DND-41 (cell line): Measurements from ENCODE around the gene RAB6A.
"Not testable (repeated sequence)": the region's sequence is repeated elsewhere in the genome, so short reads cannot be mapped to it uniquely, and the experiment has no call there.

Experiments
- ATAC-seq: fragments of 200-7000 bp; cut with Tn5 transposase; 3 replicates; pipeline ENCODE4 v1.9.1; 2021; ENCODE audit warnings: low read depth; ENCODE audit not compliant: insufficient read depth
- DNase-seq: peaks from one replicate; pipeline ENCODE4 v3.0.0-alpha.2; 2020
- H2AFZ ChIP-seq: 2 replicates; pipeline ENCODE4 v1.6.0; 2012; ENCODE audit warnings: low read depth, low read length
- H3K27ac ChIP-seq: 2 replicates; pipeline ENCODE4 v1.5.1; 2012; ENCODE audit warnings: low read length, inconsistent platforms
- H3K27me3 ChIP-seq: fragments of 200-600 bp; sonication (generic); 2 replicates; pipeline ENCODE4 v1.6.0; 2012; ENCODE audit warnings: low read length, mild to moderate bottlenecking, inconsistent platforms; ENCODE audit not compliant: insufficient read depth, poor library complexity
- H3K36me3 ChIP-seq: 2 replicates; pipeline ENCODE4 v1.5.1; 2012; ENCODE audit warnings: low read length, inconsistent platforms; ENCODE audit not compliant: insufficient read depth
- H3K4me1 ChIP-seq: 2 replicates; pipeline ENCODE4 v1.5.1; 2012; ENCODE audit warnings: mild to moderate bottlenecking, low read length; ENCODE audit not compliant: insufficient read depth
- H3K4me2 ChIP-seq: 2 replicates; pipeline ENCODE4 v1.6.0; 2012; ENCODE audit warnings: mild to moderate bottlenecking, moderate library complexity, low read length, inconsistent platforms; ENCODE audit not compliant: insufficient read depth
- H3K4me3 ChIP-seq, 2 experiments: fragments of 200-600 bp in 1 of 2; shearing (Covaris generic) in 1 of 2; 2 replicates each; pipeline ENCODE4 v1.5.1; 2012 to 2016; ENCODE audit warnings: inconsistent platforms in 2 of 2, low read length in 2 of 2, mild to moderate bottlenecking in 2 of 2, low read depth in 1 of 2, moderate library complexity in 1 of 2
- H3K79me2 ChIP-seq: 2 replicates; pipeline ENCODE4 v1.6.0; 2012; ENCODE audit warnings: low read length, inconsistent platforms; ENCODE audit not compliant: insufficient read depth
- H3K9ac ChIP-seq: 2 replicates; pipeline ENCODE4 v1.6.0; 2012; ENCODE audit warnings: low read depth, mild to moderate bottlenecking, inconsistent platforms, low read length, moderate library complexity
- H3K9me3 ChIP-seq: 2 replicates; pipeline ENCODE4 v1.5.1; 2012; ENCODE audit warnings: low read length, moderate library complexity, mild to moderate bottlenecking, inconsistent platforms; ENCODE audit not compliant: insufficient read depth, severe bottlenecking
- H4K20me1 ChIP-seq: 2 replicates; pipeline ENCODE4 v1.6.0; 2012; ENCODE audit warnings: low read length; ENCODE audit not compliant: insufficient read depth
- EZH2 ChIP-seq: IDR thresholded peaks from 3 replicates; pipeline ENCODE4 v1.6.1; 2012; ENCODE audit warnings: borderline replicate concordance, low read depth, mild to moderate bottlenecking, moderate library complexity, low read length, inconsistent platforms; ENCODE audit not compliant: severe bottlenecking
- TF ChIP-seq, protein P1 (sequence below): IDR thresholded peaks from 2 replicates; pipeline ENCODE4 v1.5.1; 2012; ENCODE audit warnings: borderline replicate concordance, low read length, moderate library complexity, mild to moderate bottlenecking; ENCODE audit not compliant: poor library complexity, severe bottlenecking; ENCODE audit errors: extremely low read depth

The RAB6A gene

DNA sequence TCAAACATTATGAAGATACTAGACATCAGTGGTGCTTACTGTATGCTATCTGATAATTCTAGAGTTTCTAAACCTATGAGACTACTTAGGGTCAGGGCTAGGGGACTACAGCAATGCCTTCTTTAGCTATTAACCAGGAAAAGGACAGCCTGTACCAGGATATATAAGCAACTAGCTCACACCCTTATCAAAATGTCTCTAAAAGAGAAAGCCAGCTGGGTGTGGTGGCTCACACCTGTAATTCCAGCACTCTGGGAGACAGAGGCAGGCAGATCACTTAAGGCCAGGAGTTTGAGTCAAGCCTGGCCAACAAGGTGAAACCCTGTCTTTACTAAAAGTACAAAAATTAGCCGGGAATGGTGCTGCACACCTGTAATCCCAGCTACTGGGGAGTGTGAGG lies 55.8 kb downstream of the RAB6A start:
- ATAC-seq, result no peak
- no peak overlapping the region for H3K4me2 ChIP-seq
- H3K79me2 ChIP-seq, result no peaks in the 10 kb centered on the region
- DNase-seq, result no peak
- H4K20me1 ChIP-seq, result no peaks in the 10 kb centered on the region
- no peaks in the 10 kb centered on the region for H3K9me3 ChIP-seq
- H3K9ac ChIP-seq, result no peak overlapping the region
- H2AFZ ChIP-seq, result no peak overlapping the region
- no peak overlapping the region for H3K4me3 ChIP-seq
- H3K27me3 ChIP-seq, result no peaks in the 10 kb centered on the region
- no peak overlapping the region for H3K27ac ChIP-seq
- TF ChIP-seq EZH2, result no peak
- TF ChIP-seq, protein P1, sequence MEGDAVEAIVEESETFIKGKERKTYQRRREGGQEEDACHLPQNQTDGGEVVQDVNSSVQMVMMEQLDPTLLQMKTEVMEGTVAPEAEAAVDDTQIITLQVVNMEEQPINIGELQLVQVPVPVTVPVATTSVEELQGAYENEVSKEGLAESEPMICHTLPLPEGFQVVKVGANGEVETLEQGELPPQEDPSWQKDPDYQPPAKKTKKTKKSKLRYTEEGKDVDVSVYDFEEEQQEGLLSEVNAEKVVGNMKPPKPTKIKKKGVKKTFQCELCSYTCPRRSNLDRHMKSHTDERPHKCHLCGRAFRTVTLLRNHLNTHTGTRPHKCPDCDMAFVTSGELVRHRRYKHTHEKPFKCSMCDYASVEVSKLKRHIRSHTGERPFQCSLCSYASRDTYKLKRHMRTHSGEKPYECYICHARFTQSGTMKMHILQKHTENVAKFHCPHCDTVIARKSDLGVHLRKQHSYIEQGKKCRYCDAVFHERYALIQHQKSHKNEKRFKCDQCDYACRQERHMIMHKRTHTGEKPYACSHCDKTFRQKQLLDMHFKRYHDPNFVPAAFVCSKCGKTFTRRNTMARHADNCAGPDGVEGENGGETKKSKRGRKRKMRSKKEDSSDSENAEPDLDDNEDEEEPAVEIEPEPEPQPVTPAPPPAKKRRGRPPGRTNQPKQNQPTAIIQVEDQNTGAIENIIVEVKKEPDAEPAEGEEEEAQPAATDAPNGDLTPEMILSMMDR, result no peak
- H3K4me1 ChIP-seq, result no peaks in the 10 kb centered on the region
- H3K36me3 ChIP-seq, result peaks cover 46% of the 10 kb centered on the region

DNA sequence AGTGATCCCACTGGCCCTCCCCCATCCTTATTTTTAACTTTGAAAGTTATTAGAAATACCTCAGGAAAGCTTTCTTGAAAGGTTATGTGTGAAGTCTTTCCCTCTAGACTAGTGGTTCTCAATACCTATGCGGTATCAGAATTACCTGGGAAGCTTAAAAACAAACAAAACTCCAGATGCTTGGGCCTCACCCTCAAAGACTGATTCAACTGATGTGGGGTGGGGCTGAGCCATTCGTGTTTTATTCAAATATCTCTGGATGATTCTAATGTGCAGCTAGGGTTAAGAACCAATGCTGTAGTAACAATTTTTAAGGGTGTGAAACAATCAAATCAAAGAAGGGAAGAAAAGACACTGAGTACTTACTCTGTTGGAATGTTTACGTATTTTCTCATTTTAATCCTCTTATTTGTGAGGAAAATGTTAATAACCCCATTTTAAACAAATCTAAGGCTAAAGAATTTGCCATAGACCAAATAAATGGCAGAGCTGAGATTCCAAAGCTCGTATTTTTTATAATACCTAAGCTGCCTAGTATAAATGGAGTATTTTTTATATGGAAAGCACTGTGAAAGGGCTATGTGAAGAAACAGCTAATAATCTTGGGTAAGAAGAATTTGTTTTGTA lies 66.9 kb downstream of the RAB6A start:
- H3K9me3 ChIP-seq, result no peaks in the 10 kb centered on the region
- H3K4me2 ChIP-seq, result no peak overlapping the region
- DNase-seq (no peak), ATAC-seq (no peak)
- no peaks in the 10 kb centered on the region for H4K20me1 ChIP-seq
- H3K9ac ChIP-seq, result no peak overlapping the region
- H3K27ac ChIP-seq, result no peak overlapping the region
- H3K4me3 ChIP-seq, result no peak overlapping the region
- H3K4me1 ChIP-seq, result no peaks in the 10 kb centered on the region
- H3K79me2 ChIP-seq, result no peaks in the 10 kb centered on the region
- H3K36me3 ChIP-seq, result peaks cover 19% of the 10 kb centered on the region
- no peak for TF ChIP-seq EZH2
- TF ChIP-seq, protein P1, result no peak
- H2AFZ ChIP-seq, result no peak overlapping the region
- no peaks in the 10 kb centered on the region for H3K27me3 ChIP-seq

DNA sequence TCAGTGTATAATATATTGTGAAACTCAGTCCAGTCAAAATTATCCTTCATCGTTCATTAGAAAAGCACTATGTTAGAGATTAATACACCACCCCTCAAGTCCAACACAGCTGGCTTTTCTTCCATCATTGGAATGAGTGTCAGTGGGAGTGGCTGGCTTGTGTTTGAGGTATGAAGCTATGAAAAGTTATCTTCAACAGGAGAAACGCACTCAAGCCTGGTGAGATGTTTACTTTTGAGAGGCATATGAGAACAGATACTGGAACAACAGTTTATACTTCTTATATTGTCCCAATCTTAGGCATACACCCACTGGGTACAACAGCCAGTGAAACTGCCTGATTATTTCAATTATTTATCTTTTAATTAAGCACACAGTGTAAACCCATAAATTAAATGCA lies 80.2 kb downstream of the RAB6A start:
- Histone ChIP-seq H3K4me2 (no peak overlapping the region), H2AFZ (no peak overlapping the region), H3K36me3 (peaks cover 27% of the 10 kb centered on the region; the same call in 1 of the 2 replicates), H3K4me3 (no peak overlapping the region), H3K9me3 (no peaks in the 10 kb centered on the region), H3K79me2 (no peaks in the 10 kb centered on the region), H3K27me3 (no peaks in the 10 kb centered on the region), H3K9ac (no peak overlapping the region), H4K20me1 (no peaks in the 10 kb centered on the region), H3K4me1 (no peaks in the 10 kb centered on the region), H3K27ac (no peak overlapping the region)
- TF ChIP-seq, protein P1, result no peak
- TF ChIP-seq EZH2, result no peak
- ATAC-seq (no peak), DNase-seq (no peak)

DNA sequence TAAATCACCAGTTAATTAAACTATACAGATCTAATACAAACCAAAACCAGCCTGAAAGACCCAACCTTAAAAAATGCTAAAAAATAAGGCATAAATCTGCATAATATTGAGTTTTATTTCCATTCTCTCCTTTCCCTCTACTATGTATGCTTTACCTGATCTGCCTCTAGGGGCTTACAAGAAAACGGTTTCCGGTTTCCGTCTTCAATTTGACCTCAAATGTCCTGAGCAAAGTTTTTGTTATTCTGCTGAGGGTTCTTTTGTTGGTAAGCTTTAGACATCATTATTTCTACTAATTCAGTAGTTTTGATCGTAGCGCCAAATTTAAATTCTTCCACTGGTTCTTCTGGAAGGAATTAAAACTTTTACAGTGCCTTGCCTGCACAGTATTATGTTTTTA lies 84.3 kb downstream of the RAB6A start:
- not testable (repeated sequence) for H3K9me3 ChIP-seq, H3K27ac ChIP-seq, H3K27me3 ChIP-seq, H3K4me2 ChIP-seq, H2AFZ ChIP-seq, H3K4me3 ChIP-seq, H3K9ac ChIP-seq, ATAC-seq, H3K79me2 ChIP-seq, H3K4me1 ChIP-seq, H4K20me1 ChIP-seq, DNase-seq
- H3K36me3 ChIP-seq, result peaks cover 24% of the 10 kb centered on the region; the same call in 1 of the 2 replicates
